T-helper 22 cell (primary cell): ENCODE data around the gene SMAGP.

Experiments
- DNase-seq: peaks from one replicate; pipeline ENCODE4 v3.0.0-alpha.2; 2020; ENCODE audit warnings: low read depth

Gene SMAGP

DNA sequence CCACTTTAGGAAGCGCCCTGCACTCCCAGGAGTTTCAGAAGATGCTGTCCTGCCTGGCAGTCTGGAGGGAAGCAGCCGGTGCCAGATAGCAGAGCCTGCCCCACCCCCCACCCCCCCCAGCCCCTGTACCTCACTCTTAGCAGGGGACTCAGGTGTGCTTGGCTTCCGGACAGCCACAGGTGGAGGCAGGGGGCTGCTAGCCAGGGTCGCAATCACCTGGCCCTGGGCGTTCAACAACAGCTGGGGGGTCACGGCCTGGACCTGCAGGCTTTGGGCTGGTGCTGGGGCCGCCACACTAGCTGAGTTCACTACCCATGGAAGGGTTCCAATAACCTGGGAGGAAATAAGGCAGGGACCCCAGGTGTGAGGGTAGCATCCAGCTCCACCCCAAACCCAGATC lies 74.4 kb downstream of the SMAGP start:
- no peak for DNase-seq
